Hepatocyte (in vitro differentiated cells): ENCODE measurements around the gene PSMB3. TPM values are rescaled to one million over a fixed set of nuclear protein-coding genes. Genes with fewer than 3 reads are reported as not detected.

ENCODE experiments used
- DNase-seq: peaks from one replicate; pipeline ENCODE4 v3.0.0-alpha.2; 2016; ENCODE audit warnings: low spot score
- H2AFZ ChIP-seq: fragments of 200-600 bp; sonication (generic); 2 replicates; pipeline ENCODE4 v1.6.0; 2016; ENCODE audit warnings: antibody characterized with exemption, mild to moderate bottlenecking
- H3K27ac ChIP-seq: fragments of 200-600 bp; sonication (generic); 2 replicates; pipeline ENCODE4 v1.5.1; 2016; ENCODE audit warnings: mild to moderate bottlenecking
- H3K27me3 ChIP-seq: fragments of 200-600 bp; sonication (generic); 2 replicates; pipeline ENCODE4 v1.6.1; 2016
- H3K36me3 ChIP-seq: fragments of 200-600 bp; sonication (generic); replicated peaks from 2 replicates; pipeline ENCODE4 v1.5.1; 2016; ENCODE audit warnings: low read depth; ENCODE audit not compliant: insufficient read depth
- H3K4me1 ChIP-seq: fragments of 200-600 bp; sonication (generic); 2 replicates; pipeline ENCODE4 v1.5.1; 2016; ENCODE audit warnings: mild to moderate bottlenecking, moderate library complexity; ENCODE audit not compliant: insufficient read depth
- H3K4me2 ChIP-seq: fragments of 200-600 bp; sonication (generic); 2 replicates; pipeline ENCODE4 v1.6.0; 2016
- H3K4me3 ChIP-seq: fragments of 200-600 bp; sonication (generic); 2 replicates; pipeline ENCODE4 v1.5.1; 2016; ENCODE audit warnings: mild to moderate bottlenecking
- H3K79me2 ChIP-seq: fragments of 200-600 bp; sonication (generic); 2 replicates; pipeline ENCODE4 v1.6.0; 2017; ENCODE audit warnings: mild to moderate bottlenecking
- H3K9me2 ChIP-seq: fragments of 200-600 bp; sonication (generic); replicated peaks from 2 replicates; pipeline ENCODE4 v1.6.0; 2017; ENCODE audit warnings: mild to moderate bottlenecking; ENCODE audit not compliant: insufficient read depth
- H3K9me3 ChIP-seq: fragments of 200-600 bp; sonication (generic); 2 replicates; pipeline ENCODE4 v1.5.1; 2016; ENCODE audit warnings: low read depth, mild to moderate bottlenecking
- H4K20me1 ChIP-seq: fragments of 200-600 bp; sonication (generic); 2 replicates; pipeline ENCODE4 v1.6.0; 2016; ENCODE audit warnings: mild to moderate bottlenecking; ENCODE audit not compliant: insufficient read depth, poor library complexity, severe bottlenecking
- CTCF ChIP-seq: fragments of 200-600 bp; sonication (generic); IDR thresholded peaks from 2 replicates; pipeline ENCODE4 v1.5.1; 2016; ENCODE audit warnings: antibody characterized with exemption, mild to moderate bottlenecking; ENCODE audit not compliant: poor library complexity
- EZH2 ChIP-seq: fragments of 200-600 bp; sonication (generic); IDR thresholded peaks from 2 replicates; pipeline ENCODE4 v1.6.1; 2016; ENCODE audit warnings: antibody characterized with exemption, mild to moderate bottlenecking, borderline replicate concordance
- EZH2phosphoT487 ChIP-seq: fragments of 200-600 bp; sonication (generic); IDR thresholded peaks from one replicate; pipeline ENCODE4 v1.6.1; 2018; ENCODE audit warnings: antibody characterized with exemption, mild to moderate bottlenecking, low read depth, moderate library complexity; ENCODE audit not compliant: unreplicated experiment, severe bottlenecking
- WGBS: methylation state at CpG from one replicate; pipeline ENCODE4 v1.1.6; 2016; ENCODE audit warnings: low lambda C conversion rate; ENCODE audit errors: missing lambda C conversion rate; 5-methylcytosine and 5-hydroxymethylcytosine counted together
- polyA plus RNA-seq: library from polyadenylated mRNA; unstranded; fragments of >200 nt; fragmentation: Nextera tagmentation; extraction: Ambion mirVana; gene quantifications from 2 replicates; pipeline ENCODE4 v1.2.1, GENCODE V29; 2016
- total RNA-seq: library from RNA; depleted of rRNA; stranded (reverse); fragments of >200 nt; gene quantifications from 2 replicates; pipeline ENCODE4 v1.2.3, GENCODE V29; 2014

The PSMB3 gene
- total and polyA plus RNA-seq, 2 experiments from 2014 or later, result 127 to 275 TPM

GRCh38 chr17:38729886-38730525, 22.5 kb upstream of the PSMB3 start, which contains the start of gene CISD3:
Gene CISD3, plus strand, starts transcription at chr17:38730341. Its CDS starts 18 bp downstream, at chr17:38730359.
- TF ChIP-seq EZH2phosphoT487 (no peak), CTCF (peak; percentile 58)
- 2% methylated on average over 43 of the region's 92 CpGs for WGBS
- DNase-seq, result peak; percentile 96
- H3K9me3 ChIP-seq, result no peaks in the 10 kb centered on the region
- peak within 1 kb of the TSS; percentile 77 for H2AFZ ChIP-seq
- peak within 1 kb of the TSS; percentile 95 for H3K27ac ChIP-seq
- H4K20me1 ChIP-seq, result peaks cover 10% of the 10 kb centered on the region
- no peaks in the 10 kb centered on the region for H3K9me2 ChIP-seq
- H3K79me2 ChIP-seq, result peaks cover 7% of the 10 kb centered on the region
- H3K4me2 ChIP-seq, result peak within 1 kb of the TSS; percentile 97
- H3K27me3 ChIP-seq, result no peaks in the 10 kb centered on the region
- H3K4me3 ChIP-seq, result peak within 1 kb of the TSS; percentile 88
- H3K36me3 ChIP-seq, result no peaks in the 10 kb centered on the region
- H3K4me1 ChIP-seq, result peaks cover 23% of the 10 kb centered on the region

GRCh38 chr17:38730526-38731379, 21.8 kb upstream of the PSMB3 start:
- Histone ChIP-seq H3K27ac (peak overlapping the region; percentile 95), H3K9me2 (no peaks in the 10 kb centered on the region), H3K79me2 (peaks cover 7% of the 10 kb centered on the region), H3K4me3 (peak overlapping the region; percentile 88), H3K4me1 (peaks cover 23% of the 10 kb centered on the region), H3K27me3 (no peaks in the 10 kb centered on the region), H4K20me1 (peaks cover 14% of the 10 kb centered on the region), H3K36me3 (no peaks in the 10 kb centered on the region), H2AFZ (peak overlapping the region; percentile 77), H3K4me2 (peak overlapping the region; percentile 94), H3K9me3 (no peaks in the 10 kb centered on the region)
- TF ChIP-seq CTCF (no peak), EZH2 (no peak), EZH2phosphoT487 (no peak)
- peak; percentile 87 for DNase-seq
- WGBS, result 22% methylated on average over 27 of the region's 27 CpGs

GRCh38 chr17:38731526-38732294, 20.8 kb upstream of the PSMB3 start:
- Histone ChIP-seq H3K79me2 (peaks cover 7% of the 10 kb centered on the region), H3K9me3 (no peaks in the 10 kb centered on the region), H3K27ac (peak overlapping the region; percentile 95), H3K9me2 (no peaks in the 10 kb centered on the region), H3K4me2 (peak overlapping the region; percentile 94), H3K36me3 (no peaks in the 10 kb centered on the region), H4K20me1 (peaks cover 14% of the 10 kb centered on the region), H3K27me3 (no peaks in the 10 kb centered on the region), H3K4me1 (peaks cover 23% of the 10 kb centered on the region), H2AFZ (no peak overlapping the region), H3K4me3 (no peak overlapping the region)
- 90% methylated on average over 8 of the region's 8 CpGs for WGBS
- DNase-seq, result no peak
- TF ChIP-seq EZH2 (no peak), EZH2phosphoT487 (no peak), CTCF (no peak)
